Sigmoid colon (tissue), 4 donors: ENCODE measurements around the gene ACTN2.

Source experiments
- POLR2AphosphoS5 ChIP-seq, 4 donors: sonication (generic); formaldehyde crosslinking; IDR thresholded peaks; one replicate each; pipeline ENCODE4 v1.6.1; 2017; ENCODE audit warnings: antibody characterized with exemption in 4 of 4
- TF ChIP-seq, protein P1 (sequence below), 4 experiments: fragments of 450-650 bp in 3 of 4; fragments of 200-600 bp in 1 of 4; IDR thresholded peaks; one replicate each; pipeline ENCODE4 v1.5.1; 2016 to 2019; ENCODE audit warnings: antibody characterized with exemption in 4 of 4, mild to moderate bottlenecking in 3 of 4, moderate library complexity in 2 of 4

DNA sequence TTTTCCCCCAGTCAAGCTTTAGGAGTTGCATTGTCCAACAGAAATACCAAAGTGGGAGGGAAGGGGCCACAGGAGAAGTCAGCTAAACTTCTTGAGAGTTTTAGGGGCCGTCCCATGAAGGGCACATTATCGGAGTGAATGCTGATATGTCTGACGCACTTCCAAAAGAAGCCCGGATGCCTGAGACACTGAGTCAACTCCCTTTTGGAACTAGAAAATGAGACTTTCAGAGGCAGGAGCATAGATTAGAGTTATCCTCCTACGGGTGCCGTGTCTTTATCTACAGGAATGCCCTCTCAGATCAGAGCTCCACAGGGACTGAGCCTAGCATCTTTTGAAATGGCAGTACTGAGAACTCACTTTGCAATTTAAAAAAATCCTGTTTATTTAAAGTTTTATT is 13.1 kb downstream of the ACTN2 start:
- TF ChIP-seq, protein P1, sequence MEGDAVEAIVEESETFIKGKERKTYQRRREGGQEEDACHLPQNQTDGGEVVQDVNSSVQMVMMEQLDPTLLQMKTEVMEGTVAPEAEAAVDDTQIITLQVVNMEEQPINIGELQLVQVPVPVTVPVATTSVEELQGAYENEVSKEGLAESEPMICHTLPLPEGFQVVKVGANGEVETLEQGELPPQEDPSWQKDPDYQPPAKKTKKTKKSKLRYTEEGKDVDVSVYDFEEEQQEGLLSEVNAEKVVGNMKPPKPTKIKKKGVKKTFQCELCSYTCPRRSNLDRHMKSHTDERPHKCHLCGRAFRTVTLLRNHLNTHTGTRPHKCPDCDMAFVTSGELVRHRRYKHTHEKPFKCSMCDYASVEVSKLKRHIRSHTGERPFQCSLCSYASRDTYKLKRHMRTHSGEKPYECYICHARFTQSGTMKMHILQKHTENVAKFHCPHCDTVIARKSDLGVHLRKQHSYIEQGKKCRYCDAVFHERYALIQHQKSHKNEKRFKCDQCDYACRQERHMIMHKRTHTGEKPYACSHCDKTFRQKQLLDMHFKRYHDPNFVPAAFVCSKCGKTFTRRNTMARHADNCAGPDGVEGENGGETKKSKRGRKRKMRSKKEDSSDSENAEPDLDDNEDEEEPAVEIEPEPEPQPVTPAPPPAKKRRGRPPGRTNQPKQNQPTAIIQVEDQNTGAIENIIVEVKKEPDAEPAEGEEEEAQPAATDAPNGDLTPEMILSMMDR (IDR thresholded peaks at IDR 0.05) = no peak
- TF ChIP-seq POLR2AphosphoS5 (IDR thresholded peaks at IDR 0.05) = no peak
